ENCODE results near the gene PCDHB9. TPM values are rescaled to one million over a fixed set of nuclear protein-coding genes. Genes with fewer than 3 reads are reported as not detected.
"Not testable (repeated sequence)": the region's sequence is repeated elsewhere in the genome, so short reads cannot be mapped to it uniquely, and the experiment has no call there.

The PCDHB9 gene
- total RNA-seq, 5 donors from 2014 or later (not counting 1 experiment from before 2014, with no cell fraction given): 0.09 to 0.26 (median 0.23) TPM; not detected in 2

DNA sequence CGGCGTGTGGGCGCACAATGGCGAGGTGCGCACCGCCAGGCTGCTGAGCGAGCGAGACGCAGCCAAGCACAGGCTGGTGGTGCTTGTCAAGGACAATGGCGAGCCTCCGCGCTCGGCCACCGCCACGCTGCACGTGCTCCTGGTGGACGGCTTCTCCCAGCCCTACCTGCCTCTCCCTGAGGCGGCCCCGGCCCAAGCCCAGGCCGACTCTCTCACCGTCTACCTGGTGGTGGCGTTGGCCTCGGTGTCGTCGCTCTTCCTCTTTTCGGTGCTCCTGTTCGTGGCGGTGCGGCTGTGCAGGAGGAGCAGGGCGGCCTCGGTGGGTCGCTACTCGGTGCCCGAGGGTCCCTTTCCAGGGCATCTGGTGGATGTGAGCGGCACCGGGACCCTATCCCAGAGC, 34.9 kb upstream of the PCDHB9 start:
- H3K9me3 ChIP-seq; DNase-seq; H3K36me3 Mint-ChIP-seq; H3K27ac ChIP-seq (ENCODE audit: low read length); CTCF ChIA-PET; H3K27ac Mint-ChIP-seq; H3K4me1 Mint-ChIP-seq; POLR2A ChIA-PET; ATAC-seq (replicated peaks in 1 of 4); H3K4me3 Mint-ChIP-seq; H3K4me1 ChIP-seq (ENCODE audit: control insufficient read depth in 1 of 2, extremely low read depth in 1 of 2, insufficient read depth in 2 of 2, low read length in 2 of 2); H3K4me3 ChIP-seq (ENCODE audit: control insufficient read depth in 1 of 2, extremely low read depth in 1 of 2, low read length in 1 of 2); H3K36me3 ChIP-seq (ENCODE audit: control insufficient read depth in 2 of 2, extremely low read depth in 1 of 2, insufficient read depth in 1 of 2, low read length in 1 of 2): not testable (repeated sequence)
- H3K27me3 Mint-ChIP-seq: peaks cover 47 to 60% of the 10 kb centered on the region in 2 donors
- H3K27me3 ChIP-seq (replicated peaks in 1 of 2; ENCODE audit: control insufficient read depth in 2 of 2, extremely low read depth in 1 of 2, insufficient read depth in 2 of 2, low read length in 1 of 2): peaks cover 10 to 28% of the 10 kb centered on the region in 2 experiments
- peaks cover 6 to 34% (median 21%) of the 10 kb centered on the region in 3 donors for H3K9me3 Mint-ChIP-seq
- 40% methylated on average over 34 of the region's 36 CpGs for WGBS (ENCODE audit: insufficient coverage)

- H3K4me1 Mint-ChIP-seq: no peaks in the 10 kb centered on the region
- H3K27ac Mint-ChIP-seq: no peak overlapping the region
- Histone ChIP-seq H3K27ac (ENCODE audit: low read length) (no peak overlapping the region), H3K4me3 (ENCODE audit: control insufficient read depth in 1 of 2, extremely low read depth in 1 of 2, low read length in 1 of 2) (no peak overlapping the region), H3K27me3 (replicated peaks in 1 of 2; ENCODE audit: control insufficient read depth in 2 of 2, extremely low read depth in 1 of 2, insufficient read depth in 2 of 2, low read length in 1 of 2) (peaks cover 9 to 29% of the 10 kb centered on the region in 2 experiments), H3K4me1 (ENCODE audit: control insufficient read depth in 1 of 2, extremely low read depth in 1 of 2, insufficient read depth in 2 of 2, low read length in 2 of 2) (no peaks in the 10 kb centered on the region), H3K9me3 (no peaks in the 10 kb centered on the region), H3K36me3 (ENCODE audit: control insufficient read depth in 2 of 2, extremely low read depth in 1 of 2, insufficient read depth in 1 of 2, low read length in 1 of 2) (no peaks in the 10 kb centered on the region)
- no peak for ATAC-seq (replicated peaks in 1 of 4)
- no peak overlapping the region for H3K4me3 Mint-ChIP-seq
- DNase-seq: no peak
- POLR2A ChIA-PET: no interaction called here
- H3K27me3 Mint-ChIP-seq: peaks cover 38 to 57% of the 10 kb centered on the region in 2 donors
- H3K9me3 Mint-ChIP-seq: peaks cover 0 to 32% (median 27%) of the 10 kb centered on the region in 3 donors
- peaks cover 7% of the 10 kb centered on the region for H3K36me3 Mint-ChIP-seq
- 23% methylated on average over 10 of the region's 21 CpGs for WGBS (ENCODE audit: insufficient coverage)
- CTCF ChIA-PET: no interaction called here
Measured at GRCh38 chr5:141155540-141156374, 31.2 kb upstream of the PCDHB9 start.

- H3K27ac Mint-ChIP-seq; H3K4me1 ChIP-seq (ENCODE audit: control insufficient read depth in 1 of 2, extremely low read depth in 1 of 2, insufficient read depth in 2 of 2, low read length in 2 of 2); H3K36me3 Mint-ChIP-seq; H3K4me3 ChIP-seq (ENCODE audit: control insufficient read depth in 1 of 2, extremely low read depth in 1 of 2, low read length in 1 of 2); ATAC-seq (replicated peaks in 1 of 4); POLR2A ChIA-PET; DNase-seq; H3K9me3 ChIP-seq; H3K27ac ChIP-seq (ENCODE audit: low read length); CTCF ChIA-PET; H3K4me3 Mint-ChIP-seq; H3K4me1 Mint-ChIP-seq; H3K36me3 ChIP-seq (ENCODE audit: control insufficient read depth in 2 of 2, extremely low read depth in 1 of 2, insufficient read depth in 1 of 2, low read length in 1 of 2): not testable (repeated sequence)
- 40% methylated on average over 21 of the region's 38 CpGs for WGBS (ENCODE audit: insufficient coverage)
- peaks cover 6 to 21% of the 10 kb centered on the region in 2 experiments for H3K27me3 ChIP-seq (replicated peaks in 1 of 2; ENCODE audit: control insufficient read depth in 2 of 2, extremely low read depth in 1 of 2, insufficient read depth in 2 of 2, low read length in 1 of 2)
- peaks cover 35 to 47% of the 10 kb centered on the region in 2 donors for H3K27me3 Mint-ChIP-seq
- H3K9me3 Mint-ChIP-seq: peaks cover 0 to 26% (median 18%) of the 10 kb centered on the region in 3 donors
Measured at GRCh38 chr5:141157356-141157755, 29.6 kb upstream of the PCDHB9 start.

DNA sequence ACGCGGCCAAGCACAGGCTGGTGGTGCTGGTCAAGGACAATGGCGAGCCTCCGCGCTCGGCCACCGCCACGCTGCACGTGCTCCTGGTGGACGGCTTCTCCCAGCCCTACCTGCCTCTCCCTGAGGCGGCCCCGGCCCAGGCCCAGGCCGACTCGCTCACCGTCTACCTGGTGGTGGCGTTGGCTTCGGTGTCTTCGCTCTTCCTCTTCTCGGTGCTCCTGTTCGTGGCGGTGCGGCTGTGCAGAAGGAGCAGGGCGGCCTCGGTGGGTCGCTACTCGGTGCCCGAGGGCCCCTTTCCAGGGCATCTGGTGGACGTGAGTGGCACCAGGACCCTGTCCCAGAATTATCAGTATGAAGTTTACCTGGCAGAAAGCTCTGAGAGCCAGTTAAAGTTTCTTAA, 29.1 kb upstream of the PCDHB9 start:
- WGBS (ENCODE audit: insufficient coverage): 48% methylated on average over 9 of the region's 28 CpGs
- ATAC-seq (replicated peaks in 1 of 4); CTCF ChIA-PET; H3K27ac ChIP-seq (ENCODE audit: low read length); H3K36me3 Mint-ChIP-seq; H3K9me3 ChIP-seq; H3K4me1 Mint-ChIP-seq; H3K4me1 ChIP-seq (ENCODE audit: control insufficient read depth in 1 of 2, extremely low read depth in 1 of 2, insufficient read depth in 2 of 2, low read length in 2 of 2); POLR2A ChIA-PET; H3K27ac Mint-ChIP-seq; H3K4me3 Mint-ChIP-seq; H3K36me3 ChIP-seq (ENCODE audit: control insufficient read depth in 2 of 2, extremely low read depth in 1 of 2, insufficient read depth in 1 of 2, low read length in 1 of 2); H3K4me3 ChIP-seq (ENCODE audit: control insufficient read depth in 1 of 2, extremely low read depth in 1 of 2, low read length in 1 of 2); DNase-seq: not testable (repeated sequence)
- peaks cover 6 to 21% of the 10 kb centered on the region in 2 experiments for H3K27me3 ChIP-seq (replicated peaks in 1 of 2; ENCODE audit: control insufficient read depth in 2 of 2, extremely low read depth in 1 of 2, insufficient read depth in 2 of 2, low read length in 1 of 2)
- Mint-ChIP-seq H3K27me3 (peaks cover 31 to 44% of the 10 kb centered on the region in 2 donors), H3K9me3 (peaks cover 0 to 24% (median 18%) of the 10 kb centered on the region in 3 donors)

- Histone ChIP-seq H3K9me3 (no peaks in the 10 kb centered on the region), H3K36me3 (ENCODE audit: control insufficient read depth in 2 of 2, extremely low read depth in 1 of 2, insufficient read depth in 1 of 2, low read length in 1 of 2) (no peaks in the 10 kb centered on the region), H3K4me3 (ENCODE audit: control insufficient read depth in 1 of 2, extremely low read depth in 1 of 2, low read length in 1 of 2) (no peak within 1 kb of the TSS), H3K27me3 (replicated peaks in 1 of 2; ENCODE audit: control insufficient read depth in 2 of 2, extremely low read depth in 1 of 2, insufficient read depth in 2 of 2, low read length in 1 of 2) (peaks cover 0 to 14% of the 10 kb centered on the region in 2 experiments), H3K4me1 (ENCODE audit: control insufficient read depth in 1 of 2, extremely low read depth in 1 of 2, insufficient read depth in 2 of 2, low read length in 2 of 2) (no peaks in the 10 kb centered on the region), H3K27ac (ENCODE audit: low read length) (no peak within 1 kb of the TSS)
- WGBS (ENCODE audit: insufficient coverage): 52% methylated on average over 9 of the region's 20 CpGs
- Mint-ChIP-seq H3K36me3 (no peaks in the 10 kb centered on the region), H3K9me3 (peaks cover 6 to 10% (median 8%) of the 10 kb centered on the region in 3 donors), H3K27ac (no peak within 1 kb of the TSS), H3K4me1 (peaks cover 2 to 7% (median 5%) of the 10 kb centered on the region in 3 donors), H3K27me3 (peaks cover 36 to 43% of the 10 kb centered on the region in 2 donors), H3K4me3 (peak within 1 kb of the TSS in 1 of 3 donors; percentile 3)
- ChIA-PET CTCF (interaction anchor here (1.0 to 1.5 kb wide), 2 partner anchors 392 kb away, joined by 3 to 5 read pairs; no protein-coding TSS in a partner anchor), POLR2A (no interaction called here)
- DNase-seq (peak in 7 of 35 experiments; percentile 5 to 40 (median 12)), ATAC-seq (replicated peaks in 1 of 4) (no peak)
Measured at GRCh38 chr5:141172381-141173204, 14.4 kb upstream of the PCDHB9 start, which contains the start of gene PCDHB7. Gene PCDHB7 (plus strand): TSS chr5:141172644. CDS start chr5:141172836, 192 bp downstream.

GRCh38 chr5:141174291-141175104, 12.5 kb upstream of the PCDHB9 start:
- ATAC-seq (replicated peaks in 1 of 4); H3K36me3 Mint-ChIP-seq; H3K27ac Mint-ChIP-seq; H3K4me1 Mint-ChIP-seq; H3K9me3 ChIP-seq; H3K4me3 ChIP-seq (ENCODE audit: control insufficient read depth in 1 of 2, extremely low read depth in 1 of 2, low read length in 1 of 2); DNase-seq; H3K4me3 Mint-ChIP-seq; POLR2A ChIA-PET; CTCF ChIA-PET; H3K4me1 ChIP-seq (ENCODE audit: control insufficient read depth in 1 of 2, extremely low read depth in 1 of 2, insufficient read depth in 2 of 2, low read length in 2 of 2); H3K27ac ChIP-seq (ENCODE audit: low read length); H3K9me3 Mint-ChIP-seq; H3K36me3 ChIP-seq (ENCODE audit: control insufficient read depth in 2 of 2, extremely low read depth in 1 of 2, insufficient read depth in 1 of 2, low read length in 1 of 2): not testable (repeated sequence)
- peaks cover 0 to 19% of the 10 kb centered on the region in 2 experiments for H3K27me3 ChIP-seq (replicated peaks in 1 of 2; ENCODE audit: control insufficient read depth in 2 of 2, extremely low read depth in 1 of 2, insufficient read depth in 2 of 2, low read length in 1 of 2)
- 49% methylated on average over 50 of the region's 79 CpGs for WGBS (ENCODE audit: insufficient coverage)
- H3K27me3 Mint-ChIP-seq: peaks cover 26 to 27% of the 10 kb centered on the region in 2 donors

Data from T-cell (primary cell).